ENCODE measurements around the gene SPACA1.
"Not testable (repeated sequence)": the region's sequence is repeated elsewhere in the genome, so short reads cannot be mapped to it uniquely, and the experiment has no call there.

Gene SPACA1, protein sequence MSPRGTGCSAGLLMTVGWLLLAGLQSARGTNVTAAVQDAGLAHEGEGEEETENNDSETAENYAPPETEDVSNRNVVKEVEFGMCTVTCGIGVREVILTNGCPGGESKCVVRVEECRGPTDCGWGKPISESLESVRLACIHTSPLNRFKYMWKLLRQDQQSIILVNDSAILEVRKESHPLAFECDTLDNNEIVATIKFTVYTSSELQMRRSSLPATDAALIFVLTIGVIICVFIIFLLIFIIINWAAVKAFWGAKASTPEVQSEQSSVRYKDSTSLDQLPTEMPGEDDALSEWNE

DNA sequence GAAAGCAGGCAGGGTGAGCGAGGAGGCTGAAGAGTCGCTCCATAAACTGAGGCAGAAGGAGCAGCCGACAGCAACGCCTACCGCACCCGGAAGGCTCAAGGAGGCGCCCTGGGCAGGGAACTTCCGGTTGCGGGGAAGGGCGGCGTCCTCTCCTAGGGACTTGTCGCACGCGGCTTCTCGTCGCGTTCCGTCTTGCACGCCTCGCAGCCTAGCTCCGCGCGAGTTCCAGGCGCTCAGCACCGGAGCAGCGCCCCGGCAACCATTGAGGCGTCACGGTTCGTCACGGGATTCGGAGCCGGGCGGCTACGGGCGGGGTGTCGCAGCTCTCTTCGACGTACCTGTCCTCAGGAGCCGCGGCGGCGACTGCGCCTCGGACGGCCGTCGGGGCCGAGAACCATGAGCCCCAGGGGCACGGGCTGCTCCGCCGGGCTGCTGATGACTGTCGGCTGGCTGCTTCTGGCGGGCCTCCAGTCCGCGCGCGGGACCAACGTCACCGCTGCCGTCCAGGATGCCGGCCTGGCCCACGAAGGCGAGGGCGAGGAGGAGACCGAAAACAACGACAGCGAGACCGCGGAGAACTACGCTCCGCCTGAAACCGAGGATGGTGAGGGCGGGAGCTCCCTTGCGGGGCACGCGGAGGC lies at the start of gene SPACA1:
Gene SPACA1, plus strand, starts transcription at position 332 of the 641 bp plus-strand sequence. Its CDS starts 65 bp downstream, at position 397.
- H3K27ac ChIP-seq (ENCODE audit: low read depth, low read length): no peak within 1 kb of the TSS
- no peak within 1 kb of the TSS for H3K4me3 ChIP-seq (ENCODE audit: low read depth in 1 of 2, low read length in 2 of 2)
- H3K27me3 ChIP-seq (ENCODE audit: control insufficient read depth in 1 of 2, insufficient read depth in 2 of 2, low read length in 2 of 2): no peaks in the 10 kb centered on the region
- H3K36me3 ChIP-seq (ENCODE audit: control insufficient read depth in 1 of 2, insufficient read depth in 2 of 2, low read length in 2 of 2): no peaks in the 10 kb centered on the region
- no peaks in the 10 kb centered on the region for H3K9me3 ChIP-seq (ENCODE audit: control insufficient read depth in 1 of 2, low read length in 2 of 2)
- H3K9ac ChIP-seq (ENCODE audit: low read depth in 1 of 2, low read length in 2 of 2): no peak within 1 kb of the TSS
- H3K4me1 ChIP-seq (ENCODE audit: control insufficient read depth in 1 of 2, insufficient read depth in 2 of 2, low read length in 2 of 2): no peaks in the 10 kb centered on the region

DNA sequence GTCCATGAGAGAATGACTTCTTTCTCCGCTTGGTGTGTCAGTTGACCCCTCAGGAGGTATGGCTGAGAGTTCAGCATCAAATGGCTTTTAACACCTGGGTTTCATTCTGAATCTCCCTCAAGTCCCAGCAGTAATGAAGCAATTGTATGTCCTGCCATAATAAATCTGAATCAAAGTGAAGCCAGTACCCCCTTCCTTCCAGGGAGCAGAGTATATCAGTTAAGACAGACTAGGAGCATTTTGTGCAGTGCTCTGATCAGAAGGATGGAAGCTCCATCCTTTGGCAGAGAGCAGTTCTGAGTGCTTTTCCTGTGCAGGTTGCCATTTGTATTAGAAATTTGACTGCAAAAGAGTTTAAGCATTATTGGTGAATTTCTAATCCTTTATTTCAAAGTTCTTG lies 46.9 kb upstream of the SPACA1 start:
- H3K9me3 ChIP-seq (ENCODE audit: control insufficient read depth in 1 of 2, low read length in 2 of 2): no peaks in the 10 kb centered on the region
- H3K4me3 ChIP-seq (ENCODE audit: low read depth in 1 of 2, low read length in 2 of 2): no peak overlapping the region
- H3K9ac ChIP-seq (ENCODE audit: low read depth in 1 of 2, low read length in 2 of 2): no peak overlapping the region
- H3K4me1 ChIP-seq (ENCODE audit: control insufficient read depth in 1 of 2, insufficient read depth in 2 of 2, low read length in 2 of 2): no peaks in the 10 kb centered on the region
- H3K27me3 ChIP-seq (ENCODE audit: control insufficient read depth in 1 of 2, insufficient read depth in 2 of 2, low read length in 2 of 2): no peaks in the 10 kb centered on the region
- H3K36me3 ChIP-seq (ENCODE audit: control insufficient read depth in 1 of 2, insufficient read depth in 2 of 2, low read length in 2 of 2): no peaks in the 10 kb centered on the region
- no peak overlapping the region for H3K27ac ChIP-seq (ENCODE audit: low read depth, low read length)

DNA sequence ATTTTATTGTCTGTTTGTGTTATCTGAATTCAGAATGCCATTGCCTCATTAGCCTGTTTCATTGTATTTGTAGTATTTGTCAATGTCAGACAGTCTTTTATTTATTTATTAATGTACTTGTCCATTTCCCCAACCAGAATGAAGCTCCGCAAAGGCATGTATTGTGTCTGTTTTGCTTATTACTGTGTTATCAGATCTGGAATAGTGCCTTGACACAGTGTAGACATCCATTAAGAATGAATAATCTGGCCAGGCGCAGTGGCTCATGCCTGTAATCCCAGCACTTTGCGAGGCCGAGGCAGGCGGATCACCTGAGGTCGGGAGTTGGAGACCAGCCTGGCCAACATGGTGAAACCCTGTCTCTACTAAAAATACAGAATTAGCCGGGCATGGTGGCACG lies 46.4 kb upstream of the SPACA1 start:
- not testable (repeated sequence) for H3K9ac ChIP-seq (ENCODE audit: low read depth in 1 of 2, low read length in 2 of 2); H3K4me1 ChIP-seq (ENCODE audit: control insufficient read depth in 1 of 2, insufficient read depth in 2 of 2, low read length in 2 of 2); H3K36me3 ChIP-seq (ENCODE audit: control insufficient read depth in 1 of 2, insufficient read depth in 2 of 2, low read length in 2 of 2); H3K27ac ChIP-seq (ENCODE audit: low read depth, low read length); H3K9me3 ChIP-seq (ENCODE audit: control insufficient read depth in 1 of 2, low read length in 2 of 2); H3K4me3 ChIP-seq (ENCODE audit: low read depth in 1 of 2, low read length in 2 of 2); H3K27me3 ChIP-seq (ENCODE audit: control insufficient read depth in 1 of 2, insufficient read depth in 2 of 2, low read length in 2 of 2)

DNA sequence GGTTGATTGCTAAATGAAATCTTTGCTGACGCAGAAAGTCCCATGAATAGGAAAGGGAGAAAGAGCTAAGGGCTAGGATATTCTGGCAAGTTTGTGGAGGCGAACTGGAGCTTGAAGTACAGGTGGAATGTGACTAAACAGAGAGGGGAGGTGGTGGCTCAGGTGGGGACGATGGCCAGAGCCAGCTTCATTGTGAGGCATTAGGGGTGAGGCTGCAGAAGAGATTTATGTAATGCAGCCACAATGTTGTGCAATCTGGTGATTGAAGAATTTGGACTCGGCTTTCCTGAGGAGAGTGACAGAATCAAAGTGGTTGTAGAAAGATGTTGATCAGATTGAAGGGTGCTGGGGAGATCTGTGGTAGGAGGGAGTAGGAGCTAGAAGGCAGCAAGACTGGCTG lies 42.9 kb upstream of the SPACA1 start:
- no peaks in the 10 kb centered on the region for H3K36me3 ChIP-seq (ENCODE audit: control insufficient read depth in 1 of 2, insufficient read depth in 2 of 2, low read length in 2 of 2)
- H3K4me1 ChIP-seq (ENCODE audit: control insufficient read depth in 1 of 2, insufficient read depth in 2 of 2, low read length in 2 of 2): peaks cover 0 to 3% of the 10 kb centered on the region in 2 donors
- H3K4me3 ChIP-seq (ENCODE audit: low read depth in 1 of 2, low read length in 2 of 2): no peak overlapping the region
- no peak overlapping the region for H3K27ac ChIP-seq (ENCODE audit: low read depth, low read length)
- no peak overlapping the region for H3K9ac ChIP-seq (ENCODE audit: low read depth in 1 of 2, low read length in 2 of 2)
- no peaks in the 10 kb centered on the region for H3K9me3 ChIP-seq (ENCODE audit: control insufficient read depth in 1 of 2, low read length in 2 of 2)
- no peaks in the 10 kb centered on the region for H3K27me3 ChIP-seq (ENCODE audit: control insufficient read depth in 1 of 2, insufficient read depth in 2 of 2, low read length in 2 of 2)

DNA sequence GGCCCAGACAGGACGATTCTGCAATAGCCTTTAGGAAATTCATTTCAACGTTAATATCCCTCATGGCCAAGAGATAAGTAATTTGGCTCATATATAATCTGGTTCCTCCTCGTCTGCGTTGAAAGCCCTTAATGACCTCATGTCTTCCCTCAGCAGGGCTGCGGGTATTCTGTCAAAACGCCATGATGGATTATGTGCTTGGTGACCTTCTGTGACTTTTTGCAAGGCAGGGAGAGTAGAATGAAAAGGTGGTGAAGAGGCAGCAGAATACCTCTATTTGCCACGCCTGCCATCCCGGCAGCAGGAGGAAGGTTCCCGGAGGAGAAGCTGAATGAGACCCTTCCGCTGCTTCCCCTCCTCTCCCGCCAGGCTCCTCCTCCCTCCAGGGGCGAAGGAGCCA lies 41.1 kb upstream of the SPACA1 start:
- H3K9ac ChIP-seq (ENCODE audit: low read depth in 1 of 2, low read length in 2 of 2): no peak overlapping the region
- no peaks in the 10 kb centered on the region for H3K9me3 ChIP-seq (ENCODE audit: control insufficient read depth in 1 of 2, low read length in 2 of 2)
- H3K4me3 ChIP-seq (ENCODE audit: low read depth in 1 of 2, low read length in 2 of 2): no peak overlapping the region
- H3K27me3 ChIP-seq (ENCODE audit: control insufficient read depth in 1 of 2, insufficient read depth in 2 of 2, low read length in 2 of 2): no peaks in the 10 kb centered on the region
- H3K4me1 ChIP-seq (ENCODE audit: control insufficient read depth in 1 of 2, insufficient read depth in 2 of 2, low read length in 2 of 2): peaks cover 0 to 3% of the 10 kb centered on the region in 2 donors
- H3K27ac ChIP-seq (ENCODE audit: low read depth, low read length): no peak overlapping the region
- H3K36me3 ChIP-seq (ENCODE audit: control insufficient read depth in 1 of 2, insufficient read depth in 2 of 2, low read length in 2 of 2): no peaks in the 10 kb centered on the region

DNA sequence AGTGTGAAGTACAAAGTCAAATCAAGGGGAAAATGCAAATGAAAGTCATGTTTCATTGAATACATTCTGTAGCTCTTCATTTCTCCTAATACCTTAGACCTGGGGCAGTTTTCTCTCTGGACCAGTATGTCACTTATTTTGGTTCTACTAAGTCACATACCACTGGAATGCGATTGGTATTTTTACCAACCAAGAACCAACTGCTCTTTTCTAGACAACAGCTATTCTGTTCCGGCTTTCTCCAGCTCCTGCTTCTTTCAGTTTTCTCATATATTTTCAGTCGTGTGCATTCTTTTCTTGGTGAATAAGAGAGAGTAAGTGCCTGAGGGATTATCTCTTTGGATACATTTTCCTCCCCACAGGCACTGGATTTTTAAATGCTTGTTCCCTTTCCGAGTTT lies 39.2 kb upstream of the SPACA1 start:
- Histone ChIP-seq H3K27me3 (ENCODE audit: control insufficient read depth in 1 of 2, insufficient read depth in 2 of 2, low read length in 2 of 2) (no peaks in the 10 kb centered on the region), H3K9ac (ENCODE audit: low read depth in 1 of 2, low read length in 2 of 2) (no peak overlapping the region)

DNA sequence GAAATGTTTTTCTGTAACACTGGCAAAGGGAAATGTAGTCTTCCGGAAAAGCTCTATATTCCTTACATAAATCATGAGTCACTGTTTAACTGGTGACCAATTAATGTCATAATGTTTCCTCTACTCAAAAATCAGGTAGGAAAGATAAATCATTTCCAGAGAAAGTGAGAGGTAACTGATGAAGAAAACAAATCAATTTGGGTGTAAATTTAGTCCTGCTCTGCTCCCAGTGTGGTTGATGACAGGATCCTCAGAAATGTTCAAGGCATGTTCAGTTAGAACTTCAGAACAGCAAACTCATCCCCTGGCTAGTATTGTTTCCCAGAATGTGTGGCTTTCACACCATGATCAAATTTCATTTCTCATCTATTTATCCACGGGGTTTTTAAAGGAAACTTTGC lies 38.8 kb upstream of the SPACA1 start:
- Histone ChIP-seq H3K36me3 (ENCODE audit: control insufficient read depth in 1 of 2, insufficient read depth in 2 of 2, low read length in 2 of 2) (no peaks in the 10 kb centered on the region), H3K27me3 (ENCODE audit: control insufficient read depth in 1 of 2, insufficient read depth in 2 of 2, low read length in 2 of 2) (no peaks in the 10 kb centered on the region), H3K9ac (ENCODE audit: low read depth in 1 of 2, low read length in 2 of 2) (no peak overlapping the region), H3K4me3 (ENCODE audit: low read depth in 1 of 2, low read length in 2 of 2) (peak overlapping the region; percentile 46 to 58), H3K4me1 (ENCODE audit: control insufficient read depth in 1 of 2, insufficient read depth in 2 of 2, low read length in 2 of 2) (peaks cover 3 to 5% of the 10 kb centered on the region in 2 donors), H3K27ac (ENCODE audit: low read depth, low read length) (no peak overlapping the region), H3K9me3 (ENCODE audit: control insufficient read depth in 1 of 2, low read length in 2 of 2) (no peaks in the 10 kb centered on the region)

More for the DNA sequence above, 39.2 kb upstream of the SPACA1 start:
- Histone ChIP-seq H3K4me3 (ENCODE audit: low read depth in 1 of 2, low read length in 2 of 2) (peak overlapping the region; percentile 46 to 58), H3K36me3 (ENCODE audit: control insufficient read depth in 1 of 2, insufficient read depth in 2 of 2, low read length in 2 of 2) (no peaks in the 10 kb centered on the region), H3K4me1 (ENCODE audit: control insufficient read depth in 1 of 2, insufficient read depth in 2 of 2, low read length in 2 of 2) (peaks cover 3 to 5% of the 10 kb centered on the region in 2 donors), H3K9me3 (ENCODE audit: control insufficient read depth in 1 of 2, low read length in 2 of 2) (no peaks in the 10 kb centered on the region), H3K27ac (ENCODE audit: low read depth, low read length) (no peak overlapping the region)

DNA sequence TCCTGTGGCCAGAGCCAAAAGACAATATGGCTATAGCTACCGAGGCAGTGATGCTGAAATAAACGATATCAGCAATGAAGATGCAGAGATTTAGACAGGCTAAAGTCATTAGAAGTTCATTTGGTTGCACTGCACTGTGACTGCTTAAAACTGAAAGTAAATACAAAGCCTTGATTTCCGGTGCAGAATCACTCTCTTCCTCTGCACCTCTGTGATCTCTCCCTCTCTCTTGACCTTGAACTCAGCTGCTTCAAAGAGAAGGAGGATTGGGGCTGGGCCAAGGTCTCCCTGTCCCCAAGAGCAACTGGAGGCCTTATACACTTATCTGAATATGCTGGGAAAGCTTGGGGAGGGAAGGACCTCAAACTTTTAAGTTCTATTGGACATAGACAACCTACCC lies 34.6 kb upstream of the SPACA1 start:
- Histone ChIP-seq H3K4me1 (ENCODE audit: control insufficient read depth in 1 of 2, insufficient read depth in 2 of 2, low read length in 2 of 2) (peaks cover 3 to 5% of the 10 kb centered on the region in 2 donors), H3K27me3 (ENCODE audit: control insufficient read depth in 1 of 2, insufficient read depth in 2 of 2, low read length in 2 of 2) (no peaks in the 10 kb centered on the region), H3K9ac (ENCODE audit: low read depth in 1 of 2, low read length in 2 of 2) (no peak overlapping the region), H3K4me3 (ENCODE audit: low read depth in 1 of 2, low read length in 2 of 2) (no peak overlapping the region), H3K36me3 (ENCODE audit: control insufficient read depth in 1 of 2, insufficient read depth in 2 of 2, low read length in 2 of 2) (no peaks in the 10 kb centered on the region), H3K9me3 (ENCODE audit: control insufficient read depth in 1 of 2, low read length in 2 of 2) (no peaks in the 10 kb centered on the region), H3K27ac (ENCODE audit: low read depth, low read length) (no peak overlapping the region)

DNA sequence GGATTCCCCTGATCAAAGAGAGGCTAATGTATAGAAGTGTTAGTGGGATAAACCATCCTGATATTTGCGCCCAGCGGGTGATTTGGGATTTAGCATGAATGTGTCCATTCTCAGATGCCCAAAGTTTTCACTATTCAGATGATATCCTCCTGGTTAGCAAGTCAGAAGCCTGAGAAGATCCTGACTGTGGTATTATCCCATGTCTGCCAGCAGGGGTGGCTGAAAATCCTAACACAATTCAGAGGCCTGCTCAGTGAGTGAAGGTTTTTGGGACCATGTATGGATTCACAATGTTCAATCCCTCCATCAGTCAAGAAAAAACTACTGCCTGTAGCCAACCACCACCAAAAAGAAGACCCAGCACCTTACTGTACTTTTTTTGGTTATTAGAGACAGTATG lies 34.1 kb upstream of the SPACA1 start:
- no peaks in the 10 kb centered on the region for H3K36me3 ChIP-seq (ENCODE audit: control insufficient read depth in 1 of 2, insufficient read depth in 2 of 2, low read length in 2 of 2)
- peaks cover 3 to 5% of the 10 kb centered on the region in 2 donors for H3K4me1 ChIP-seq (ENCODE audit: control insufficient read depth in 1 of 2, insufficient read depth in 2 of 2, low read length in 2 of 2)
- H3K9ac ChIP-seq (ENCODE audit: low read depth in 1 of 2, low read length in 2 of 2): no peak overlapping the region
- H3K9me3 ChIP-seq (ENCODE audit: control insufficient read depth in 1 of 2, low read length in 2 of 2): no peaks in the 10 kb centered on the region
- H3K27ac ChIP-seq (ENCODE audit: low read depth, low read length): no peak overlapping the region
- H3K27me3 ChIP-seq (ENCODE audit: control insufficient read depth in 1 of 2, insufficient read depth in 2 of 2, low read length in 2 of 2): no peaks in the 10 kb centered on the region
- no peak overlapping the region for H3K4me3 ChIP-seq (ENCODE audit: low read depth in 1 of 2, low read length in 2 of 2)

DNA sequence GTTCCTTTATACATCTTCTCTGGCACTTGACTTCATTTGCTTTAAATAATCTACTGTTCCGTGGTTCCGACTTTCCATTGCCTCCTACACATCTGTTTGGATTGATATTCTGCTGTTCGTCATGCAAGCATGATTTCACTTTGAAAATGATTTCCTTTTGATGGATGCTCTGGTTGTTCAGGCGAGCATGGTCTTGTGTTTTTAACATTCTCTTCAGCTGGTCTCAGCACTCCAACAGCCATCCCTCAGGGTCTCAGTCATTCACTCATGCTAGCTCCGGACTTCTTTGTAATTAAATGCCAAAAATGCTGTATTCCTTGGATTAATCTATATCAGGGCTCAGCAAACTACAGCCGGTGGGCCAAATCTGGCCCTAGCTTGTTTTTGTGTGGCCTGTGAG lies 27.2 kb upstream of the SPACA1 start:
- H3K4me1 ChIP-seq (ENCODE audit: control insufficient read depth in 1 of 2, insufficient read depth in 2 of 2, low read length in 2 of 2): no peaks in the 10 kb centered on the region
- H3K9me3 ChIP-seq (ENCODE audit: control insufficient read depth in 1 of 2, low read length in 2 of 2): no peaks in the 10 kb centered on the region
- H3K36me3 ChIP-seq (ENCODE audit: control insufficient read depth in 1 of 2, insufficient read depth in 2 of 2, low read length in 2 of 2): no peaks in the 10 kb centered on the region
- no peaks in the 10 kb centered on the region for H3K27me3 ChIP-seq (ENCODE audit: control insufficient read depth in 1 of 2, insufficient read depth in 2 of 2, low read length in 2 of 2)
- H3K4me3 ChIP-seq (ENCODE audit: low read depth in 1 of 2, low read length in 2 of 2): no peak overlapping the region
- H3K9ac ChIP-seq (ENCODE audit: low read depth in 1 of 2, low read length in 2 of 2): no peak overlapping the region
- no peak overlapping the region for H3K27ac ChIP-seq (ENCODE audit: low read depth, low read length)

Measured in duodenal mucosa (tissue), 2 donors.